ENCODE measurements around the gene CRTC2.

Gene CRTC2

GRCh38 chr1:153946622-153947241 is 11.7 kb downstream of the CRTC2 start, which contains the start of gene DENND4B:
Gene DENND4B (minus strand): TSS chr1:153946718. CDS start chr1:153944374, 2,344 bp downstream.
- FAIRE-seq (no peak), DNase-seq (ENCODE audit: insufficient read length, low spot score) (peak; percentile 95)
- no peak; the same call in 1 of the 2 replicates for TF ChIP-seq POLR2A (IDR thresholded peaks at IDR 0.05; ENCODE audit: low read depth, low read length)

- FAIRE-seq: no peak
- peak; percentile 77 for TF ChIP-seq POLR2A (IDR thresholded peaks at IDR 0.05; ENCODE audit: low read depth, low read length)
- DNase-seq (ENCODE audit: insufficient read length, low spot score): peak; percentile 69
Observed at GRCh38 chr1:153945795-153946621, 12.4 kb downstream of the CRTC2 start.

GRCh38 chr1:153945131-153945794 is 13.1 kb downstream of the CRTC2 start:
- TF ChIP-seq POLR2A (IDR thresholded peaks at IDR 0.05; ENCODE audit: low read depth, low read length): no peak
- FAIRE-seq: no peak
- peak; percentile 40 for DNase-seq (ENCODE audit: insufficient read length, low spot score)

DNA sequence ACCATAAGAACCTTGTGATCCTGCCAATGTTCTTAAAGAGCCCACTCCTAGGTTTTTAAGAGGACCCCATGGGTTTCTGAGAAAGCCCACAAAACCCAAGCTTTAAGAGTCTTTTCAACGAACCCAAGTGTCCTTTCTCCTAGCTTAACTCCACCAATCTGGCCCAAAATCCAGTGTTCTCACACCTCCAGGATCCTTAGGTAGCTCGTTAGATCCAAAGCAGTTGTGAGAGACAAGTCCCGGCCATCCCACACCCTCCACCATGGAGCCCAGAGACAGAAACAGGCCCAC is 13.6 kb downstream of the CRTC2 start:
- no peak for FAIRE-seq
- no peak for TF ChIP-seq POLR2A (IDR thresholded peaks at IDR 0.05; ENCODE audit: low read depth, low read length)
- DNase-seq (ENCODE audit: insufficient read length, low spot score): no peak

DNA sequence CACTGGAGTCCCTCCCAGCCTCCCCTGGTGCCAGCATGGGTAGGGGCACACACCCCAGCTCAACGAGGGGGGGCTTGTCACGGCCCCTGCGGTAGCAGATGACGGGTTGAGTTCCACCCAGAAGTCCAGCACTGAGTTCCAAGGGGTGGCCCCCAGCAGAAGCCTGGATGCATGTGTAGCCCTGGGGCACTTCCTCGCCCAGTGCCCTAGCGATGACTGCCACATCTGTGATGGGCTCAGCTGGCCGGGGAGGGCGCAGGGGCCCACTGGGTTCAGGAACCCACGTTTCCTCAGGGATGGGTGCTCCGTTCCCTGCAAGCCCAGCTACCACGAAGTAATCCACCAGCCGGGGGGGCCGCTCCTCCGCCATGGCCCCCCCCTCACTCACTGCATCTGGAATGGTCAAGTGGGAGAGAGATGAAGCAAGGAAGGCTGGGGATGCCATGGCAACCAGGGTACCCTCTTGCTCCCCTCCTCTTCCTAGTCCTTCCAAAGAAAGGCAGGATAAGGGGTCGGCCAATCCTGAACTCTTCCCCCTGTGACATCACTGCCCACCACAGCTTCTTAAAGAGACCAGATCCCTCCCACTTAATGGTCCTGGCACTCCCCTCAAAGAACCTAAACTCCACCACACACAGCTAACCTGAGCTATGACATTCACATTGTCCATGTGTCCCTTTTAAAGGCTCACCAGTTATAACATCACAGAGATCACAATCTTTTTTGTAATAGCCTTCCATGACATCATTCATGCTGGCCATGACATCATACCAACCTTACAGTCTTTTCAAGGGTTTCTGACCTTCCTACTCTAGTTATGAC is 14.2 kb downstream of the CRTC2 start:
- TF ChIP-seq POLR2A (IDR thresholded peaks at IDR 0.05; ENCODE audit: low read depth, low read length): no peak
- DNase-seq (ENCODE audit: insufficient read length, low spot score) (no peak), FAIRE-seq (no peak)

GRCh38 chr1:153942766-153943549 is 15.5 kb downstream of the CRTC2 start:
- FAIRE-seq (no peak), DNase-seq (ENCODE audit: insufficient read length, low spot score) (no peak)
- no peak for TF ChIP-seq POLR2A (IDR thresholded peaks at IDR 0.05; ENCODE audit: low read depth, low read length)

GRCh38 chr1:153941826-153942725 is 16.3 kb downstream of the CRTC2 start:
- FAIRE-seq (no peak), DNase-seq (ENCODE audit: insufficient read length, low spot score) (no peak)
- no peak for TF ChIP-seq POLR2A (IDR thresholded peaks at IDR 0.05; ENCODE audit: low read depth, low read length)

DNA sequence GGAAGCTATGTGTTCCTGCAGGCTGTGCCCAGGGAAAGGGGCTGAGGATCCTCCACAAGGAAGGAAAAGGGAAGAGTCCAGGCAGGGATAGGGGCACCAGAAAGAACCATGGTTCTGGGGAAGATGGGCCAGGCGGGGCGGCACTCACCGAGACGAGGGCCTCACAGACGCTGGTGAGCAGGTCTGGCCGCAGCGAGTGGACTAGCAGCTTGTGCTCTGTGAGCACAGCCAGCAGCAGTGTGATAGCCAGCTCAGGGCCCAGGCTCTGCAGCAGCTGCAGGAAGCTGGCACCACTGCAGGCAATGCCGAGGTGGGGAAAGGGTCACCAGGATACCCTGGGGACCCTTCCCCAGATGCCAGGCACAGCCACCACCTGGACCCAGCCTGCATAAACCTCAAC is 17.7 kb downstream of the CRTC2 start:
- TF ChIP-seq POLR2A (IDR thresholded peaks at IDR 0.05; ENCODE audit: low read depth, low read length): no peak
- FAIRE-seq: no peak
- DNase-seq (ENCODE audit: insufficient read length, low spot score): no peak

DNA sequence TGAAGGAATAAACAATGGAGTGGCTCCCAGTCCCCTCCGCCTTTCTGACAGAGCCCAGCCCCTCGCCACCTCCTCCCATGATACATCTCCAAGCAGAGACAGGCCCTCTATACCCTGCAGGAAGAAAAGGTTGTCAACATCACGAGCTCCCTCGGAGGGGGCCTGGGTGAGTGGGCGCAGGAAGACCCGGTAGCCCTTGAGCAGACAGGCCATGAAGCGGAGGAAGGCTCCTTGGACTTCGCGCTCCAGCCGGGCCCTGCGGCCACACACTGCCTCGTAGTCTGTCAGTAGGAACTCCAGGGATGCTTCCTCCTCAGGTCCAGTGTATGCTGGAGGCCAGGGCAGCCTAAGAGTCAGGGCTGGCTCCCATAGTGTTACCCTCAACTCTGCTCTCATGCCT is 18.9 kb downstream of the CRTC2 start:
- no peak for DNase-seq (ENCODE audit: insufficient read length, low spot score)
- no peak for FAIRE-seq
- TF ChIP-seq POLR2A (IDR thresholded peaks at IDR 0.05; ENCODE audit: low read depth, low read length): no peak

GRCh38 chr1:153938996-153939395 is 19.4 kb downstream of the CRTC2 start:
- TF ChIP-seq POLR2A (IDR thresholded peaks at IDR 0.05; ENCODE audit: low read depth, low read length): no peak
- FAIRE-seq (no peak), DNase-seq (ENCODE audit: insufficient read length, low spot score) (no peak)

DNA sequence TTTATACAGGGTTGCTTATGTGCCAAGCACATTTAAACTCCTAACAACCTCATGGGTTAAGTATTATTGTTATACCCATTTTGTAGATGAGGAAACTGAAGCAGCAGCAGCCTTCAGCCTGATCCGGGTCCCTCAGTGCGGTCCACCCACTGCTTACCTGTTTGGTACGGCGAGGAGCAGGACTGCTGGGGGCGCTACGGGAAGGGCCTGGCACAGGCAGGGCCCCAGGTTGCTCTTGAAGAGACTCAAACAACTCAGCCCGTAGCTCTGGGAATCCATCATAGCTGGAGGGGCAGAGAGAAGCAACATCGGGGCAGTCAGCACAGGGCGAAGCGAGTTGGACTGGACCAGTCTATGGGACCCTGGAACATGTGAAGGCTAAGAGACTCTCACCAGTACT is 21.1 kb downstream of the CRTC2 start:
- no peak for TF ChIP-seq POLR2A (IDR thresholded peaks at IDR 0.05; ENCODE audit: low read depth, low read length)
- FAIRE-seq (no peak), DNase-seq (ENCODE audit: insufficient read length, low spot score) (no peak)
